HG03575 (cell line): ENCODE data around the gene FAM83C.

Experiments used
- ATAC-seq: cut with Tn5 transposase; IDR thresholded peaks from one replicate; pipeline ENCODE4 v1.9.1; 2021; ENCODE audit not compliant: unreplicated experiment, insufficient number of reproducible peaks, low FRiP score; ENCODE audit errors: extremely low read depth

FAM83C gene

GRCh38 chr20:35291654-35292503, at the start of gene FAM83C:
Gene FAM83C, minus strand, starts transcription at chr20:35292425. Its CDS starts 121 bp downstream, at chr20:35292304.
- ATAC-seq = no peak

DNA sequence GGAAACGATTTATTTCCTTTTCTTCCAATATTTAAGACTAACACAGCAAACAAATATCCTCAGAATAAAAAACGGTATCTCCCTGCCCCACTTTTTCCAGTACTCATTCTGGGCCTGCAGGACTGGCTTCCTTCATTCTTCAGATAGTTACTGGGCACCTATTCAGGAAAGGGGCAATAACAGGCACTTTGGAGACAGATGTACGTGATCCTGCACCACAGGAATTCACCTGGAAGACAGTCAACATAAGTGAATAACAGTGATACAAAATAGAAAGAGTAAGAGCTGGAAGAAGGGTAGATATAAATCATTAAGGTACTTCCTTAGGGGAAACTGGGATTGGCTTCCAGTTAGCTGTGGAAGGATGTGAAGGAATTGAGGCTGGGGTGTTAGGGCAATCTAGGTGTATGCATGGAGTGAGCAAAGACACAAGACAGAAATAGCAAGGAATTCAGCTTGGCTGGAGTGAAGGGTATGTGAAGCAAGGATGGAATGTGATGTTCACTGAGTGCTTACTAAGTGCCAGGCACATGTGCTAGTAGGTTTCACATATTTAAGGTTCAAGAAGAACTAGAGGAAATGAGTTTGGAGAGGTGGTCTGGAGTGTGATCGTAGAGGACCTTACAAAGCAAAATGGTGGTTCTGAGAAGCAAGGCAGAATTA, 49.3 kb upstream of the FAM83C start:
- ATAC-seq = no peak

GRCh38 chr20:35340436-35340835, 48.2 kb upstream of the FAM83C start:
- no peak for ATAC-seq

GRCh38 chr20:35339636-35340035, 47.4 kb upstream of the FAM83C start:
- ATAC-seq = no peak

DNA sequence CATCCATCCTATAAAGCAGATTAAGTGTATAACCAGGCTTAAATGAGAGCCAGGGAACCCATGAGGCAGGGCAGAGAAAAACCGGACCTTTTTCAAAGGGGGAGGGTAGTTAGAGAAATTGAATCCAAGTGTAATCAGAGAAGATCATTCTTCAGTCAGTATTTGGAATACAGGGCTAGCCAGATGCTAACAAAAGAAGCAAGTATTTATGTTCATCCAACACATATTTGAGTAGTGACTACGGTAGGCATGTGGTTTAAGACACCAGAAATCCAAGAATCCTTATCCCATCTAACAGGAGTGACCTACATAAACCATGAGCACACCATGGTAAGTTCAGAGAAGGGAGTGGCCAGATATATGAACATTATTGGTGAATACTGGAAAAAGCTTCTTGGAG, 46.8 kb upstream of the FAM83C start:
- no peak for ATAC-seq

- no peak for ATAC-seq
Observed at GRCh38 chr20:35334311-35335101, 42.3 kb upstream of the FAM83C start.

GRCh38 chr20:35333606-35334005, 41.4 kb upstream of the FAM83C start:
- no peak for ATAC-seq

GRCh38 chr20:35332540-35333200, 40.4 kb upstream of the FAM83C start:
- no peak for ATAC-seq

DNA sequence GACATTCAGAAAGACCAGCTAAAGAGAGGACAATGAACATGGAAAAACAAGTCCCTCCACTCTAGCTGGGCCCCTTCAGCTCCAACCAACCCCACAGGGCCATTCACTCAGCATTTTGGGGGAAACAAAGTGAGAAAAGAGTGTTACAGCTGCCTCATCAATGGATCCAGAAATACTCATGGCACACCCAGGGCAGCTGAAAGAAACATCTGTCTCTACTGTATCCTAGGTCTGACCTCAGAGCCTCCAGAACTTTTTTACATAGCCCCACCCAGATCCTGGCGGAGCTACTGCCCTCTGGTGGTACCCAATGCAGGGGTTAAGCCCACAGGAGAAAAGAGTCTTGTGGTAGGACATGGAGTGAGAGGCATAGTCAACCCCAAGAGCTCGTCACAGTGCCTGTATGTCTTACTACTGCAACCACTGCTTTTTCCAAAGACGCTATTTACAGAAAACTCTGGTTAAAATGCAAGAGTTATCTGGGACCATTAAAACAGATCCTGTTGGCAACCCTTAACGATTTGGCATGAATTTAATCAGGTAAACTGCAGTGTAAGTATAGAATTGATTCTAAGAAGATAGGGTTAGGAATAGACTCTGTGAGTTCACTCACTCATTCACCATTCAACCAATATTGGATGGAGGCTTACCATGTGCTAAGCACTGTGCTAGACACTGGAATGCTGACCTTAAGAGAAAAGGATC, 37.4 kb upstream of the FAM83C start:
- no peak for ATAC-seq

GRCh38 chr20:35328689-35329088, 36.5 kb upstream of the FAM83C start:
- ATAC-seq = no peak

DNA sequence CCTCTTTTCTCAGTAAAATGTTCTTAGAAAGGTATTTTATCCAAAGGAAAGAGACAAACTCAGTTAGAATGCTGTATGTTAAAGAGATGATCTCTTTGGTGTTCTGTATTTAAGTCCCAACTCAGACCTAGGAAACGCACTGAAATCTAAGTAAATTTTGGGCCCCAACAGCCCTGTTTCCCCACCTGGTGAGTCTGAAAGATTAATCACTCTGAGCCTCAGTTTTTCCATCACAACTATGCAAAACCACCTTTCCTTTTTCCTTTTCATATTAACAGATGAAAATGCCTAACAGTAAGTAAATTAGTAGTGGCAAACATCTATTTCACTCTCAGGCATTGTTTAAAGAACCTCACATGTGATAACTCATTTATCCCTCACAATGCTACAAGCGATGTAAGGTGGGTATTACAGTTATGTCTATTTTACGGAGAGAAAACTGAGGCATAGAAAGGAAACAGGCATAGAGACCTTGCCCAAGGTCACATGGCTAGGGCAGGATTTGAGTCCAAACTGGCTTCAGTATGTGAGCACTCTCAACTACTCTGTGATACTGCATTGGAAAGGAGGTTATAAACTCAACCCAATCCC, 36.0 kb upstream of the FAM83C start:
- ATAC-seq = no peak

- ATAC-seq = no peak
Observed at GRCh38 chr20:35327074-35327976, 35.1 kb upstream of the FAM83C start.

DNA sequence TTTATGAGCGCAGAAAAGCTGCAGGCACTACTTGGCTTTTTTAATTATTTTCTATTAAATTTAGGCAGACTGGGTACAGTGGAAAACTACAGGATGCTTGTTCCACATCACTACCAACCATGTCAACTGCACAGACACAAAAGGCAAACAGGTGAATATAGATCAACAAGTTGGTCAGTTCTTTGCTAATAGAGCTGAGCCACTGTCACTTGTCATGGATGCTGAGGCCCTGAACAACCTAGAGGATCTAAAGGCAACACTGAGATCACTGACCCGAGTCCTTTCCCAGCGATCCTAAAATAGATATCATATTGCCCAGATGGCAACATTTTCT, 34.5 kb upstream of the FAM83C start:
- ATAC-seq = no peak

DNA sequence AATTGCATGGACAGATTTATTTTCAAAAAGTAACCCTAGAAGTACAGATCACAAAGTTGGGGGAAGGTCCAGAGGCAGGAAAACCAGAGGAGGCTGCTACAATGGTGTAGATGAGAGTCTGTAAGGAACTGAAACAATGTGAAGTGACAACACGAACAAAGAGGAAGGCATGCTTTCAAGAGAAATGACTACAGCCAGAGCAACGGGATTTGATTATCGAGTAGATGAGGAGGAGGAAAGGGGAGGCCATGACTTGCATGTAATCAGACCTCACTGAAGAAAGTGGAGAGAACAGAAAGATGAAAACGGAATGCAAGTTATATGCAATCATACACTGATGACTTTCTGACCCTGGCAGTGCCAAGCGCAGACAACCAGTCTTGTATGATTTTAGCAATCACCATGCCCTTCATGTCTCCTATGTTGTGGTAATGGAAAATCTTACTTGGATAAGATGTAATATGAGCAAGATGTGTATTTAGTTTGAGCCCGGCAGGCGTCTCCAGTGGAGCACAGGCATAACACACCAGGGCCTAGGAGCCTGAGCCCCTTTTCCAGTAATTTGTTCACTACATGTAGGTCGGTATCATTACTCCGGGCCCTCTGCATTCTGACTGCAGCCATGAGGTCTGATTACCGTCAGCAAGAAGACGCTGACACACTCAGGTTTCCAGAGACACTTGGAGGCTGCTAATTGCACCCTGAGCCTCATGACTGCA, 34.0 kb upstream of the FAM83C start:
- no peak for ATAC-seq

- ATAC-seq = no peak
Observed at GRCh38 chr20:35325401-35325800, 33.2 kb upstream of the FAM83C start.

DNA sequence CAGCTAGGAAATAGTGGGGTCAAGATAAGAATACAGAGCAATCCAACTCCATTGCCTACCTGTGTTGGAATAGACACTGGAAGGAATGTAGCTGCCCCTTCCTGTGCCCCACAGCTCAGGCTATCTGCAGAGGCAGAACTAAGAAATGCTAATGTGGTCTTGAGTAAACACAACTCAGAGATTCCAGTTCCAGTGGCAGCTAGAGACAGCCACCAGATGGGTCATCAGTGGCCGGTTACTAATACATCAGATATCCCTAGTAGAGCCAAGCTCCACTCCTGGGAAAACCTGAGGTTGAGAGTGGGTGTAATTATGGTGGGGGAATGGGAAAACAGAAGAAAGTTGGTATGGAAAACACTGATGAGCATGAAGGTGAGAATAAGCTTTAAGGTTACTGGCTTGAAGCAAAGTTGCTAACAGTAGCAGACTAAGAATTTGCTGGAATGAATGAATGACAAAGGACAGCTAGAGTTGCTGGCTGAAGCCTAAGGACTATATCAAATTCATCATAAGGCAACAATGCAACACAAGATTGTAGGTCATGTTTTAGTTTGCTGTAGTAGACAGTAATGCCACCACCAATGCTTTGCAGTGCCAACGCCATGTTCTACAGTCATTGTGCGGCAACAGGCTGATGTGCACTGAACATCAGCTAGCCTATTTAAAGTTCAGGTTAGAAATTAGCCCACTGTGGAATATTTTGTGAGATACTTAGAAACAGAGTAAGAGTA, 28.3 kb upstream of the FAM83C start:
- no peak for ATAC-seq
